Fibroblast of peridontal ligament (primary cell): ENCODE data around the gene FHL5.
"Not testable (repeated sequence)": the region's sequence is repeated elsewhere in the genome, so short reads cannot be mapped to it uniquely, and the experiment has no call there.

Source experiments
- DNase-seq: peaks from one replicate; pipeline ENCODE4 v3.0.0-alpha.2; 2010; ENCODE audit errors: extremely low read depth

Gene FHL5

DNA sequence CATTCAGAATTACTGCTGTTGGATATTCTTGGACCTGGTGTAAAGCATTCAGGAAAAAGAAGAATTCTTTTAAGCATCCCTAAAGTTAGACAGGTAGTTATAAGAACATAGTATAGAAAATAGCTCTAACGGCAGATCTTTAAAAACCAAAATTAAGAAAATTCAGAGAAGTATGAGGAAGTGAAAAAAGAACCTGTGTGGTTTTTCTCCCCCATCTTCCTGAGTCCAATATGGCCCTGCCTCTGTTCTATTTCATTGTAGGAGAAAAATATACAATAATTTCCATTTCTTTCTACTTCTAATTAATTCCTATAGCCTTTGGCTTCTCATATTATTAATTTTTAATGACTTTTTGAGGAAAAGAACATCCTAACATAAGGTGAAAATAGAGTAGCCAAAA, 47.1 kb downstream of the FHL5 start:
- DNase-seq: no peak

DNA sequence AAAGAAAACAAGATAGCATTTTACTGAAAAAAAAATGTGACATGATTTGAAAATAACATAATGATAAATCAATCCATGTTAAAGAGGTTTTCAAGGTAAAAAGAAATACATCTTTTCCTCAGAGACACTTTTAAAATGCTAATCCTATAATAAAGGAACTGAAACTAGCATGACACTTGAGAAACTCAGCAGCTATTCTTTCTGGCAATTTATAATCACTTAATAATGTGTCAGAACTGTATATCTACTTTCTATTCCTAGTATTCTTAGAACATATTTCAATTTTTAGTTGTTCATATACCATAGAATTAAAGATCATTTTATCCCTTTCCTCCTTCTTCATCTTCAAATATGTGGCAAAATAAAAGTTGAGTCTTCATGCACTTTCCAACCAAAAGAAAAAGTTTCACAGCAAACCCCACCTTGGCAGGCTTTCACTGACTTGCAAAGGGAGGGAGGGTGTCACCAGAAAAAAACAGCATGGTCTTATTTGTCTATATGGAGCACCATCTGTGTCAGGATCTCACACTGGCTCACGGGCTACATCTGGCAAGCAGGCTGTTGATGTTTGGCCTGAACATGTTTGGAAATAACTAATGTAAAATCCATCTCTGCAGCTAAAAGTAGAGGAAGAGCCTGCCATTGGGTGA, 48.5 kb downstream of the FHL5 start:
- DNase-seq: no peak

DNA sequence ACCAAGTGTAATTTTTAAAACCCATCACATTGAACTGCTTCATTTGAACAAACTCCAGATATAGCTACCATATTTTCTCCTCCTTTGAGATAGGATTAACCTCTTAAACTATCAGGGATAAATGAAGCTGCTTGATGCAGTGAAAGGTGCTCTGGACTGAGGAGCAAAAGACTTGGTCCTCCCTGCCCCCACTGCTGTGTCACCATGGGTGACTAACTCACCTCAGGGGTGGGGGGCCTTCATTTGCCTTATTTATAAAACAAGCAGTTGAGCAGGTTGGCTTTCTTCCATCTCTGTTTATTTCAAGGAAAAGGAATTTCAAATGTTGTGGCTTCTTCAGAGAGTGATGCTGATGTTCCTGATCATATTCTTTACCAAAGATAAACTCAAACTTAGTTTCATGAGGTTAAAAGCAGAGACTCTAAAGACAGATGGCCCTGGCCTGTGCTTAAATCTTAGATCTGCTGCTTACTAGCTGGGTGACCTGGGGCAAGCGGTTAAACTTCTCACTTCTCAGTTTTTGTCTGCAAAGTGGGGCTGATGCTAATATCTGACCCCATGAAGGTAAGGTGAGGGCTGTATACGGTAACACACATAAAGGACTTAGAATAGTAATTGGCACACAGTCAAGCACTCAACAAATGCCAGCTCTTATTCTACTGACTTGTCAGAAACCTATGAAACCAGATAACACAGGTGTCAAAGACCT, 50.5 kb downstream of the FHL5 start:
- no peak for DNase-seq

DNA sequence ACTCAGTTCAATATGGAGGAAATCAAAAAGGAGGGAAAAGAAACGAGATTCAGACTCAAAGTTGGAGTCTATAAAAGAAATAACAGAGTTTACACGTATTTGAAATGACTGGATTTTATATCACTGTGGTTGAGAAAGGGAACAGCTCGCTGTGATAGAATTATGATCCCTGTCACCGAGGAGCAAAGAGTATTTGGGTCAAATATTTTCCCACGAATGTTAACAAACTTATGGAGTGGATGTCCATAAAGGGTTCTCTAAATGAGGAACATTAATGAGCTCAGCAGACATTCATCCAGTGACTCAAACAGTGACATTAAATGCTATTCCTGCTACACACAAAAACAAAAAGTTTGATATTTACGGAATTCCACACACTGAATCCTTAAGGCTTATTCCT, 57.9 kb downstream of the FHL5 start:
- no peak for DNase-seq

DNA sequence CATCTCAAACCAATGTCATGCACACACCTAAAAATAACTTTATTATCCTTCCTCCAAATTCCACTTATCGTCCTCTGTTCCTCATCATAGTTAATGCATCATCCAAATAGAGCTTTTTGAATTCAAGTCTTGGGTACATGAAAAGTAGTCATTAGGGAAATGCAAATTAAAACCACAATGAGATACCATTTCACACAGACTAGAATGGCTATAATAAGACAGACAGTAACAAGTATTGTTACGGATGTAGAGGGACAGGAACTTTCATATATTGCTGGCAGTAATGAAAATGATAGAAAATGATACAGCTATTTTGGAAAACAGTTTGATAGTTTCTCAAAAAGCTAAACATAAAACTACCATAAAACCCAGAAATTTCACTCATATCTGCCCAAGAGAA, 59.1 kb downstream of the FHL5 start:
- no peak for DNase-seq

DNA sequence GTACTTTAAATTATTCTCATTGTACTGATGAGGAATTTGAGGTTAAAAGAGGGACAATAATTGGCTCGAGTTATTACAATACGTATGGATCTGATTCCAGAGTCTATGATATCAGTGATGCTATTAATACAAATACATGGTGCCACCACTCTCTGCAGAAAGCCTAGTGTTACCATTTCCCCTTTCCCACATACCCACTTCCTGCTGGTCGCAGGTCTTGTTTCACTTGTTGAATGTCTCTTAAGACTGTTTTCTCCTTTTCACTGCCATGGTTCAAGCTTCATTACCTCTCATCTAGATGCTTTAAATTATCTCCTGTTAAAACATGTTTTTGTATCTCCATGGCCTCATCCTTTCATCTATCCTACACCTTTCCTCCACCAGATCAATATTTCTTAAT, 62.0 kb downstream of the FHL5 start:
- no peak for DNase-seq

DNA sequence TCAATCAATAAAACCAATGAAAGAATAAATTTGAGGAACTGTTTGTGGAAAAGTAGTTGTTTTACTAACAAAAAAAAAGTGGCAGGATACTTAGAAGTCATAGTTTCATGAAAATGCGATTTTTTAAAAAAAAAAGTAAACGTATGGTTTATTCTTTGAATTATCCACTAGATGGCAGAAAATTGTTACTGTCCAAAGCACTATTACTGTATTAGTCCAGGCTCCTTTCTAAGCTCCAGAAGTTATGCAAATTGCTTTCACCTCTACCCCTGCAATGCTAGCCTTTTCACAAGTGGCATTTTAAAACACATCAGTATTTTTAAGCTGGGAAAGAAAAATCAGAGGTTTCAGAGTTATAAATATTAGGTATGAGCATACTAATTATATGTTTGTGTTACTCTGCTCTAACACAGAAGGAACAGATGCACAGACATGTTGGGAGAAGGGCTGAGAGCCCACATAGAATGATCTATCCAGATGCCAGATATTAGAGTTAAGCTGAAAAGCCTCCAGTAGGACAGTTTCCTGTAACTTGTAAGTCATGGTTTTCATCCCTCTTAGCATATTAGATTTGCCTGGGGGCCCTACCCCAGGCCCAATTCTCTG, 63.9 kb downstream of the FHL5 start:
- peak; percentile 50 for DNase-seq

DNA sequence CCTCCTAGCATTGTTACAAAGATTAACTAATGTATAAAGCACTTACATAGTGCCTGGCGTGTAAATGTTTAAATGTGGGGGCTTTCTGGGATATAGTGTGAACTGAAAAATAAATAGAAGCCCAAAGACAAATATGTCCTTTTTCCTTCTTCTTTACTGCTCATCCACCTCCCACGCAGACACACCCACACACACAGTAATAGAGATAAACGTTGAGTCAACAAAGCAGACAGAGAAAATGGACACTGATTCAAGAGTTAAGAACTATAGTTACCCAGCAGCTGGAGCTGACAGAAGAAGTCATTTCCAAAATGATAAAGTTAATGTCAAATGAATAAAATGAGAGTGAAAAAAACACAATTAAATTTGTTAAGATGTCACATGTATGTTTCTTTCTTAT, 68.3 kb downstream of the FHL5 start:
- DNase-seq: no peak

DNA sequence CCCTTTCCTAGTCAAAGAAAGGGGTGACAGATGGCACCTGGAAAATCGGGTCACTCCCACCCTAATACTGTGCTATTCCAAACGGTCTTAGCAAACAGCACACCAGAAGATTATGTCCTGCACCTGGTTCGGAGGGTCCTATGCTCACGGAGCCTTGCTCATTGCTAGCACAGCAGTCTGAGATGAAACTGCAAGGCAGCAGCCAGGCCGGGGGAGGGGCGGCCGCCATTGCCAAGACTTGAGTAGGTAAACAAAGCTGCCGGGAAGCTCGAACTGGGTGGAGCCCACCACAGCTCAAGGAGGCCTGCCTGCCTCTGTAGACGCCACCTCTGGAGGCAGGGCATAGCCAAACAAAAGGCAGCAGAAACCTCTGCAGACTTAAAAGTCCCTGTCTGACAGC, 75.1 kb downstream of the FHL5 start:
- not testable (repeated sequence) for DNase-seq

DNA sequence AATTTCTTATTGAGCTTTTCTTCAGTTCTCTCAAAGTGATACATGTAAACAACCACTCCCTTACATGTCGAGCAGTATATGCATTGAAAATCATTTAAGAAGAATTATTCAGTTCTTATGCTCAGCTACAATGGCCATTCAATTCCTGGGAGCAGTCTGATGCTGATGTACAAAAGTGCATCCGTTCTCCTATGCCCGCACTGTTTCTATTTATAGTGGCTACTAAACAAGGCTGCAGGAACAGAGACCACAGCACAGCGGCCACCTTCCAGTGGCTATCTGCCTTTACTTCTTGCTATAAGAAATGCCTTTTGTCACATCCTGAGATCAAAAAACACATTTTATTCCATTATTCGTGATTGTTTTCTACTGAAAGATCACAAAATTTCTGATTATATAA, 82.2 kb downstream of the FHL5 start:
- no peak for DNase-seq

DNA sequence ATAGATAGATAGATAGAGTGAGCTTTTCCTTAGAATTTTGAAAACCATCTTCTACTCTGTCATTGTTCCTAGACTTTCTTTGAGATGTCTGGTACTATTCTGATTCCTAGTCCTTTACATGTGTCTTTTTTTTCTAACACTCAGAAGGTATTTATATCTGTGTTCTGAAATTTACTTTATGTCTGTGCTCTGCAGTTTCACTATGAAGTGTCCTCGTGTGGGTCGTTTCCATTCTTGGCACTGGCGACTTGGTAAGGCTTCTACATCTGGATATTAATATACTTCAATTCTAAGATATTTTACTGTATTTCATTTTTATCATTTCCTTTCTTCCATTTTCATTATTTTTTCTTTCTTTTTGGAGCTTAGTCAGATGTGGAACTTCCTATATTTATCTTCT, 87.0 kb downstream of the FHL5 start:
- no peak for DNase-seq

DNA sequence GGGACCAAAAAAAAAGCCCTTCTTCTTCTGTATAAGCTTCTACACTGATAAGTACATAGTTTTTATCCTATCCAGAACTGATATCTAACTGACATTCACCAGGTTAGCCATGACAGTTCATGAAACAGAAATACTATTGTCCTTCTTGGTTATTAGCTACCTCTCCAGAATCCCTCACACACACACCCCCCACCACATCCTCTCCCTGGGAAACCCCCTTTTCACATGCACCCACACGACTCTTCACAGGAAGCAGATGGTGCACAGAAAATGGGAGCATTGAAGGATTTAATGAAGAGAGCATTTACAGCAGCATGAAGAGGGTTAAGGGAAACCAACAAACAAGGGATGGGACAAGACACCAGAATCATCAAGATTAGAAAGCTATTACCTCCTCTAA, 88.9 kb downstream of the FHL5 start:
- no peak for DNase-seq

DNA sequence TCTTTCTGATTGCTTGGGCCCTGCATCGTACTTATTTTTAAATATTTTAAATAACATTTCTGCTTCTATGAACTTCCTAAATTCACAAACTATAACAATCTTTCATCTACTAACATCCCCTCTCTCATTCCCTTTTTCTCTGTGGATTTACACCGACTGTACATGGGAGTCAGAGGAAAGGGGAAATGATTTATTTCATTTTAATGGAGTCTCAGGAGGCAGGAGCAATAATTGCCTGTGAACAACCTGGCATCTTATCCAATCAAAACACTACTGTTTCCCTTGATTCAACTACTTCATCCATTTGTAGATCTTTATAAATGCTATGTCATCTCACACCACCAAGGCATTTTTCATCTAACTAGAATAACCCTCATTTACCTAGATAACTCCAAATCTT, 89.6 kb downstream of the FHL5 start:
- no peak for DNase-seq

DNA sequence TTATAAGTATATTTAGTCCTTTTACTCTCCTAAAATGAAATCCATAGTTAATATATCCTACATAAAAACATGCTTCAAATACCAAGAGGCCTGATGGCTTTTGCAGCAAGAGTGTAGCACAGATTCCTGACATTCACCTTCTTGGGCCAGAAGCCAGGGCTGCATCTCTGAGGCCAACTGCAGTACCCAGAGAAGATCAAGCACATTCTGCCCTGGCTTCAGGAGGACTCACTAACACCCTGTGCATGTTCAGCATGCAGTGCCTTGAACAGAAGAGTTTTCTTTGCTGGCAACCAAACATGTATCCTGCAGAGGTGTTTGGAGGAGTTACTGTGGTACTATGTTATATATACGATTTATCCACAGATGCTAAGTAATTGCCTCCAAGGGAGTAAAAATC, 90.3 kb downstream of the FHL5 start:
- DNase-seq: no peak

DNA sequence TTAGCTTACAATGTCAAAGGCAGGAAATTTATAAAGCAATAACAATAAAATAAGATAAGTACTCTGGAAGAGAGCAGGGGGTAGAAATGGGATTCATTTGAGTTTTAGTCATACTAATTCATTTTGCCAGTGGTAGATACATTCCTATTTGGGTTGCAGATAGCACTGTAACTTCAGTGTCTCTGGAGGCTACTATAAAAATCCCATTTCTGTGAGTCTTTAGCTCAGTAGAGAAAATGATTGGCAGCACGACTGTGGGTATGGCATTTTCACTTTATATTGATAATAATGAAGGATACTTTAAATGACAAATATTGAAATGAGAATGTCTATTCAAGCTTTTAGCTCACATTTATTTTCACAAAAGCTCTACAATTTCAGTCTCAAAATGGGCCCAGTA, 93.6 kb downstream of the FHL5 start:
- no peak for DNase-seq

DNA sequence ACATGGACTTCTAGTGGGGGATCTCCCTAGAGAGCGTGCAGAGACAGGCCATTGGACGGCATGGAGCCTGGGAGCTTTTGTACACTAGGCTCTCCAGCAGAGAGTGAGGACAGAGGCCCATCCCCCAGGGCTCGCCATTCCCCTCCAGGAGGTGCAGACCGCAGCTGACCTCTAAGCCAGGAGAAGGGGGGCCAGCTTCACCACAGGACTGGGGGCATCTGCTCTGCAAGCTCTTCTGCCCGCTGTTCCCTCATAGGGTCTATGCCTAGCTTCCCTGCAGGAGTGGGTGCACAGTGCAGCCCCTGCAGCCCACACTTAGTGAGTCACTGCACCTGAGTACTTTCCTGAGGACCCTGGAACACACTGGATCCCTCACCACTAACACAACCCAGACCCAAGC, 94.4 kb downstream of the FHL5 start:
- no peak for DNase-seq

DNA sequence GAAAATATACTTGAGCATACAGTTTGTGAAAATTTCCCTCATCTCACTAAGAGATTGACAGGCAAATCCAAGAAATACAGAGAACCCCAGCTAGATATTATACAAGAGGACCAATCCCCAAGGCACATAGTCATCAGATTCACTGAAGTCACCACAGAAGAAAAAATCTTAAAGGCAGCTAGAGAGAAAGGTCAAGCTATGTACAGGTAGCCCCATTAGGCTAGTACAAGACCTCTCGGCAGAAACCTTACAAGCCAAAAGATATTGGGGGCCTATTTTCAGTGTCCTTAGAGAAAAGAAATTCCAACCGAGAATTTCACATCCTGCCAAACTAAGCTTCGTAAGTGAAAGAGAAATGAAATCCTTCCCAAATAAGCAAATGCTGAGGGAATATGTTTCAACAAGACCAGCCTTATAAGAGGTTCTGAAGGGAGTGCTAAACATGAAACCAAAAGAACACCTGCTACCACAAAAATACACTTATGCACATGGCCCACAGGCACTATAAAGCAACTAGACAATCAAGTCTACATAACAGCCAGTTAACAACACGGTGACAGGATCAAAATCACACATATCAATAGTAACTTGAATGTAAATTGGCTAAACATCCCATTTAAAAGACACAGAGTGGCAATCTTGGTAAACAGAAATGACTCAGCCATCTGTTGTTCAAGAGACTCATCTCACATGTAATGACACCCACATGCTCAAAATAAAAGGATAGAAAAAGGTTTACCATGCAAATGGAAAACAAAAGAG, 96.3 kb downstream of the FHL5 start:
- DNase-seq: no peak
